GM21447 (cell line): Measurements from ENCODE around the gene UPF1.

ENCODE experiments used
- ATAC-seq: cut with Tn5 transposase; IDR thresholded peaks from one replicate; pipeline ENCODE4 v1.9.1; 2021; ENCODE audit not compliant: unreplicated experiment

Gene UPF1

DNA sequence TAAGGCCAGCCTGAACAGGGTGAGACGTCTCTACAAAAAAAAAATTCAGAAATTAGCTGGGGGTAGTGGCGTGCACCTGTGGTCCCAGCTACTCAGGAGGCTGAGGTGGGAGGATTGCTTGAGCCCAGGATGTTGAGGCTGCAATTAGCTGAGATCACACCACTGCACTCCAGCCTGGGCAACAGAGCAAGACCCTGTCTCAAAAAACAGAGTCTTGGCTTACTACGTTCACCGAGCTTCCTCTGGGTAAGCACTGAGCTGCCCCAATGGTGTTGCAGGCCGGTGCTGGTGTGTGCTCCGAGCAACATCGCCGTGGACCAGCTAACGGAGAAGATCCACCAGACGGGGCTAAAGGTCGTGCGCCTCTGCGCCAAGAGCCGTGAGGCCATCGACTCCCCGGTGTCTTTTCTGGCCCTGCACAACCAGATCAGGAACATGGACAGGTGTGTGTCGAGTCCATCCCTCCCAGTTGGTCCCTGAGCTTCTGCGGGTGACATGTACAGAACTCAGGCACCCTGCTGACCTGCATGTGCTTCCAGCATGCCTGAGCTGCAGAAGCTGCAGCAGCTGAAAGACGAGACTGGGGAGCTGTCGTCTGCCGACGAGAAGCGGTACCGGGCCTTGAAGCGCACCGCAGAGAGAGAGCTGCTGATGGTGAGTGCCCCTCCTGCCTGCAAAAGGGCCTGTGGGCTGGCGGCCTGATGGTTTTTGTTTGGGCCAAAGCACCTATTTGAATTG is 24.1 kb downstream of the UPF1 start:
- no peak for ATAC-seq

DNA sequence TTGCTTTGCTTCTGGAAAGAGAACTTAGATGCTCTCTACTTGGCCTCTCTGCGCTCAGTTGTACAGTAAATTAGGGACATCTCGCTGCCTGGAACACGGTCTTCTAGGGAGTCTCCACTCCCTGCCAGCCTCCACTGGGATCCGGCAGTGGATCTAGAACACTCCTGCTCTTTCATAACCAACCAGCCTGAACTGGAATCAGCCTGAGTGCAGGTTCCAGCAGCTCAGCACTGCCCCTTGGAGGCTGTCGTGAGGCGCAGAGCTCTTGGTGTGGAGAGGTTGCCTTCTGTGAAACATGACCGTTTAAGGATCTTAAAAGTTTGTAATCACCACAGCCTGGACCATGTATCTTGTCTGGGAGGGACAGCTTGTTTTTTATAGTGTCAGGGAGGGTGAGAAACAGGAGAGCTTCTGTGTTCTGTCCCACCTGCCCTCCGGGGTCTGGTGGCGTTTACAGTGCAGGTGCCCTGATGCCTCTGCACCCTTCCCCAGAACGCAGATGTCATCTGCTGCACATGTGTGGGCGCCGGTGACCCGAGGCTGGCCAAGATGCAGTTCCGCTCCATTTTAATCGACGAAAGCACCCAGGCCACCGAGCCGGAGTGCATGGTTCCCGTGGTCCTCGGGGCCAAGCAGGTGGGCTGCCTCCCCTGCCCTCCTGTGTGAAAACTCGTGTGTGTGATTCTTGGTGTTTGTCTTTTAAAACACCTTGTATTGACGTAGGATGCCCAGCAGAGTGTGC is 24.8 kb downstream of the UPF1 start:
- ATAC-seq: no peak

DNA sequence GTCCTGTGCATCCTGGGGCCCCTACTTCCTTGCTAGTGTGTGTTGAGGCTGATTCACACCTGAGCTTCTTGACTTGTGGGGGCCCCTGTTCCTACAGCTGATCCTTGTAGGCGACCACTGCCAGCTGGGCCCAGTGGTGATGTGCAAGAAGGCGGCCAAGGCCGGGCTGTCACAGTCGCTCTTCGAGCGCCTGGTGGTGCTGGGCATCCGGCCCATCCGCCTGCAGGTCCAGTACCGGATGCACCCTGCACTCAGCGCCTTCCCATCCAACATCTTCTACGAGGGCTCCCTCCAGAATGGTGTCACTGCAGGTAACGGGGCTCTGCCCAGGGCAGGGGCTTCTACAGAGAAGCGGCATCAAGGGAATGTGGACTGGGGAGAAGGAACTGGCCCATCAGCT is 25.5 kb downstream of the UPF1 start:
- ATAC-seq: no peak

DNA sequence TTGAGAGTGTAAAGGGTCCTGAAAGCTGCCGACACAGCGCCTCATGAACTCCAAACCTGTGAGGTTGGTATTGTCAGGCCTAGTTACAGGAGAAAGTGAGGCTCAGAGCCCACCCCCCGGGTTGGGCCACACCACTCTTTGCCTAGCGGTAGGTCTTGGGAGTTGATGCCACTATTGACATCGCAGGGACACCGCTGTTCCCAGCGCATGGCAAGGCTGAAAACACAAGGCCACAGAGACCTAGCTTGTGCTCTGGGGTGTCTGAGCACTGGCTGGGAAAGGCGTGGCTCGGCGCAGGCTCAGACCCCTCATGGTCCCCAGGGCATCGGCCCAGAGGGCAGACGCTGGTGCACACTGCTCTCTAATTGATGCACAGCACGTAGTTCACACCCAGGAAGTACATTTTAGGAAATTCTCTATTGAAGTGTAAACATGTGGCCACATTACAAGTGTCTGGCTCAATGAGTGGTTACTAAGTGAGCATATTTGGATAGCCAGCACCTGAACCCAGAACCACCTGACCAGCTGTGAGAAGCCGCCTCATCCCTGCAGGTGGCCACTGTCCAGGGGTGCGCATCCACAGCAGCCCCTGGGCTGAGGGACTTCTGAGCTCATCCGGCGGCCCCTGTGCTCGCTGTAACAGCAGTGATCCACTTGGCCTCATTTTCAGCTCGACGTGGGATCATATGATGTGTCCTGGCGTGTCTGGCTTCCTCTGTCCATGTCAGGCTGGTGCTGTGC is 27.3 kb downstream of the UPF1 start:
- ATAC-seq: no peak

DNA sequence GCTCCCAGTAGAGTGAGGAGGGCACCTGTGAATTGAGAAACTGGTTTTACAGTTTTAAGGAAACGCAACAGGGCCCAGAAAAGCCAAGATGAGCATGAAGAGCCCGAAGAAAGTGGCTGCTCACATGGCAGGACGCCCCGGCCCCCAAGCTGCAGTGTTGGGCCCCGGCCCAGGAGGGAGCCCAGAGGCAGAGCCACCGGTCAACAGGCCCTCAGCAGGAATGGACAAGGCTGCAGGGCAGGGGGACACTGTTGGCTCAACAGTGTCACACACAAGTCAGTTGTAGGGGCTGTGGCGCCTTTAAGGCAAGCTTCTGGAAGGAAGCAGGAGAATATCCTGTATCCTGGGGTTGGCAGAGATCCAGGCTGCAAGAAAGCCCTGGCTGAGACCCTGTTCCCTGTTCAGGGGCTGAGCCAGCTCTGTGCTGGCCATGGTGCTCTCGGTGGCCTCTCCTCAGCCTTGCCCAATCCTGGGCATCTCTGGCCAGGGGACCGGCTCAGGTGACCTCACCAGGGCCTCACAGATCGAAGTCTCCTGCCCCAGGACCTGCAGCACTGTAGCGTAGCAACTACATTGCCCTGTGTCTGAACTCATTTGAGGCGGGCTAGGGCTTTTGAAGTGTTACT is 28.0 kb downstream of the UPF1 start:
- ATAC-seq: no peak

DNA sequence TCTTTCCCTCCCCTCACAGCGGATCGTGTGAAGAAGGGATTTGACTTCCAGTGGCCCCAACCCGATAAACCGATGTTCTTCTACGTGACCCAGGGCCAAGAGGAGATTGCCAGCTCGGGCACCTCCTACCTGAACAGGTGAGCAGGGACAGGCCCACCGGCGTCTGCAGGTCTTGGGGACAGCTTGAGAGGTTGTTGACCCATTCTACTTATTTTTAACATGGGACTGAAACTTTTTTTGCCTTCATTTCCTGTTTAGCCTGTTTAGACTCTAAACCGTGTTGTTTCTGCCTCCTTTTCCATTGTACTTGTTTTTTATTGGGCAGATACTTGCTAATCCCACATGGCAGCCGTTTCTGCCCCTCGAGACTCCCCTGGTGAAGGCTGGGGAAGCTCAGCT is 28.5 kb downstream of the UPF1 start:
- no peak for ATAC-seq

DNA sequence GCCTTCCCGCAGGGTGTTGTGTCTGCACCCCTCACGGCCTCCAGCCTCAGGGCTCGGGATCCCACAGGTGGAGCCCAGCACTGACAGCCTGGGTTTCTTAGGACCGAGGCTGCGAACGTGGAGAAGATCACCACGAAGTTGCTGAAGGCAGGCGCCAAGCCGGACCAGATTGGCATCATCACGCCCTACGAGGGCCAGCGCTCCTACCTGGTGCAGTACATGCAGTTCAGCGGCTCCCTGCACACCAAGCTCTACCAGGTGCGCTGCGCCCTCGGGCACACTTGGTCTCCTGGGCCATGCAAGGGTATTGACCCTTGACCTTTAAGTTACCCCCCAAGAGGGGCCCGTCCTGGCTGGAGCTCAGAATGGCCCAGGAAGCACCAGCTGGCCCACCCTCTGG is 29.0 kb downstream of the UPF1 start:
- no peak for ATAC-seq

DNA sequence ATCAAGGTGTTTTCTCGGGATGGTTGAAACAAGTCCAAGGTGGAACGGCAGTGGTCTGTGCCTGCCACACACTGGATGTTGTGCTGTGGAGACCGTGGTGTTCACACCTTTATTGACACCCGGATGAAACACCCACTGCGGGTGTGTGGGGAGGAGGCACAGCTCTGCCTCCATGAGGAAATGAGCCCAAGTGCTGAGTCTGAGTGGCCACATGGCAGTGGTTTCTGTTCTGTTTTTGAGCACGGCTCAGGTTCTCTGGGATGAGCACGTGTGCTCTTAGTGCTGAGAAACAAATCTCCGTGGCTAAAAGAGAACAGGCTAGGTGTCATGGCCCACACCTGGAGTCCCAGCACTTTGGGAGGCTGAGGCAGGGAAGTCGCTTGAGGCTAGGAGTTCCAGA is 29.5 kb downstream of the UPF1 start:
- ATAC-seq: no peak

DNA sequence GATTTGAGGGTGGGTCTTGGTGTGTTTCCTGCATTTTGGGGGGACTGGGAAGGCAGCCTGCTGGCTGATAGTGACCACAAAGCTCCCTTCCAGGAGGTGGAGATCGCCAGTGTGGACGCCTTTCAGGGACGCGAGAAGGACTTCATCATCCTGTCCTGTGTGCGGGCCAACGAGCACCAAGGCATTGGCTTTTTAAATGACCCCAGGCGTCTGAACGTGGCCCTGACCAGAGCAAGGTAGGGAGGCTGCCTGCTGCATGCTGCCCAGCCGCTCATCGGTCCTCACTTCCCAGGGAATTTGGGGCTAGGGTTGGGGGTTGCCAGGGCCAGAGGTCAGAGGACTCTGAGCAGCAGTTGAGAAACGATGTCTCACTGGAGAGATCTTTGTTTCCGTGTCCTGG is 30.2 kb downstream of the UPF1 start:
- no peak for ATAC-seq

DNA sequence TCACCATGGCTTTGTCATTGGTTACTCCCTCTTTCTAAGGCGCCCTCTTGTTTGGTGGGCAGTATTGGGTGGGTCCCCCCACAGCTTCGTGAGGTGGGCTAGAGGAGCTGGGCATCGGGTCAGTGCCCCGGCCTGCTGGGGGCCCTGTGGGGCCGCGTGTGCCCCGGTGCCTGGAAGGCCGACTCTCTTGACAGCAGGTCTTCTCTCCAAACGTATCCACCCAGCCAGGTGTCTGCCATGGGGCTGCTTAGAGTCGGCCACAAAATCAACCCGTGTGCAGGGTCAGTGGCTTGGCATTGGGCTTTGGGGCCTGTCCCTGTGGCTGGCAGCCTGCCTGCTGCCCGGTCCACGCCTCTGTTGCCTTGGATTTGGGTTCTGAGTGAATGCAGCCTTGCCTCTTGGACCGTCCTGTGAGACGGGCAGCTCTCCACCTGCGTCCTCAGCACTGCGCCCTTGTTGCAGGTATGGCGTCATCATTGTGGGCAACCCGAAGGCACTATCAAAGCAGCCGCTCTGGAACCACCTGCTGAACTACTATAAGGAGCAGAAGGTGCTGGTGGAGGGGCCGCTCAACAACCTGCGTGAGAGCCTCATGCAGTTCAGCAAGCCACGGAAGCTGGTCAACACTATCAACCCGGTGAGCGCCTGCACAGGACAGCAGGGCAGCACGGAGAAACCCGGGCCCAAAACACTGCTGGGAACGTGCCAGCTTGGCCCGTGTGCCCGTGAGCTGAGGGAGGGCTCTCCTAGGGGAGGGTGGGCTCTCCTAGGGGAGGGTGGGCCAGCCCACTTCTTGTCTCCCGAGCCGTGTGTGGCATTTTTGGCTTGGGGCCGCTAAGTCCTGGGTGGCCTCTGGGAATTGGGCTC is 31.4 kb downstream of the UPF1 start:
- no peak for ATAC-seq

DNA sequence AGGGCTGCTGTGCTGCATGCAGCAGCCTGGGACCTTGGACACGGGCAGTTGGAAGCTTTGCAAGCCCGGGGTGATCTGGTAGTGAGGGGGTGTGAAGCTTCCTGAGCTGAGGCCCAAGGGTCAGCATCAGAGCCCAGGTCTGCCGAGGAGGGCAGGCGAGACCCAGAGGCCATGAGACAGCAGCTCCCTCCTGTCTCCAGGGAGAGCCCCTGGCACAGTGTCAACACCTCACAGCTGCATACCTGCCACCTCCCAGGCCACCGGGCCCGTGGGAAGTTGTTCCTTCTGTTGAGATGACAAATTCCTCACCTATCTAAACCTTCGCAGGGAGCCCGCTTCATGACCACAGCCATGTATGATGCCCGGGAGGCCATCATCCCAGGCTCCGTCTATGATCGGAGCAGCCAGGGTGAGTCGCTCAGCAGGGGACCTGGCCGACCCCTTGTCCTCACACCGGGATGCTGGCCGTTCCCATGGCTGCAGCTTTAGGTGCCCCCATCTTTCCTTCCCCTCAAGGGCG is 32.1 kb downstream of the UPF1 start:
- ATAC-seq: no peak

DNA sequence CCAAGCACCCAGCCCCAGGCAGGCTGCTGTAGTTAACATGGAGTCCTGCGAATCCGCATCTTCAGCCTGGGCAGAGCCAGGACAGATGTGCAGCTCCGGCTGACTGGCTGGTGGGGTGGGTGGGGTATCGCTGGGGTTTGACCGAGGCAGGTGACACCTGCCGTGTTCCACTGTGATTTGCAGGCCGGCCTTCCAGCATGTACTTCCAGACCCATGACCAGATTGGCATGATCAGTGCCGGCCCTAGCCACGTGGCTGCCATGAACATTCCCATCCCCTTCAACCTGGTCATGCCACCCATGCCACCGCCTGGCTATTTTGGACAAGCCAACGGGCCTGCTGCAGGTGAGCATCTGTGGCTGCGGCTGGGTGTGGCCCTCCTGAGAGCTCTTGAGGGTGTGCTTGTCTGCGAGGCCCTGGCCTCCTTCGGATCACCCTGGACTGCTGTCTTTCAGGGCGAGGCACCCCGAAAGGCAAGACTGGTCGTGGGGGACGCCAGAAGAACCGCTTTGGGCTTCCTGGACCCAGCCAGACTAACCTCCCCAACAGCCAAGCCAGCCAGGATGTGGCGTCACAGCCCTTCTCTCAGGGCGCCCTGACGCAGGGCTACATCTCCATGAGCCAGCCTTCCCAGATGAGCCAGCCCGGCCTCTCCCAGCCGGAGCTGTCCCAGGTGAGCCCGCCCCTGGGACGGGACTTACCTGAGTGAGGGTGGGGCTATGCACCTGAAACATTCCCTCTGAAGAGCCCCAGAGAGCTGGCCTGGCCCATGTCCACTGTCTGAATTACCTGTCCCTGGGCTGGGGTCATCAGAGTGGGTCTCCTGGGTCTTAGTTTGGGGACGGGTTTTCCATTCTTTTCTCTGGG is 33.6 kb downstream of the UPF1 start:
- no peak for ATAC-seq

DNA sequence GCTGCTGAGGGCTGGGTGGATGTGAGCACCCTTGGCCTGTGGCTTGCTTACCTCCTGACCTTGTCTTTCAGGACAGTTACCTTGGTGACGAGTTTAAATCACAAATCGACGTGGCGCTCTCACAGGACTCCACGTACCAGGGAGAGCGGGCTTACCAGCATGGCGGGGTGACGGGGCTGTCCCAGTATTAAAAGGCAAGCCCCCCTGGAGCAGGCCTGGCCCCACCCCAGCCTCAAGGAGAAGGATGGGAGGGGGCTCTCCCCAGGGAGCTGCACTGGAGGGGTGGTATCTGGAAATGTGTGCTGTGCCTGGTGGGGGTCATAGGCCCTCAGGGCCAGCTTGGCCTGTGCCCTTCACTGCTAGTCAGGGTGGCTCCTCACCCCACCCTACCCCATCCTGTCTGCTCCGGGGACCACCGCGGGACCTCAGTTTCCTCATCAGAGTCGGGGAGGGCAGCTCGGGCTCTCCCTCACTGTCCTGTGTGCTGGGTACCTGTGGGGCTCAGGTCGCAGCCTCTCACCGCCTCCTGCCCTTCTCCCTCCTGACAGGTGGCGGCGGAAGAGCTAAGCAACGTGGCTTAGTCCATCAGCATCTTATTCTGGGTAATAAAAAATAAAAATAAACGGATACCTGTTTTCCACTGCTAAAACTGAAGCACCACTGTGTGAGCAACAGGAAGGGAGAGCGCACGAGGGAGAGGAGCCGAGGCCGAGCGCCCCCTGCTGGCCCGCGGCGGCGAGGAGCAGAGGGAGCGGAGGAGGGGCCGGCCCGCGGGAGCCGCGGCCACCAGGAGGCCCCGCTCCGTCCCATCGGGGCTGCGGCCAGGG is 34.4 kb downstream of the UPF1 start:
- no peak for ATAC-seq

DNA sequence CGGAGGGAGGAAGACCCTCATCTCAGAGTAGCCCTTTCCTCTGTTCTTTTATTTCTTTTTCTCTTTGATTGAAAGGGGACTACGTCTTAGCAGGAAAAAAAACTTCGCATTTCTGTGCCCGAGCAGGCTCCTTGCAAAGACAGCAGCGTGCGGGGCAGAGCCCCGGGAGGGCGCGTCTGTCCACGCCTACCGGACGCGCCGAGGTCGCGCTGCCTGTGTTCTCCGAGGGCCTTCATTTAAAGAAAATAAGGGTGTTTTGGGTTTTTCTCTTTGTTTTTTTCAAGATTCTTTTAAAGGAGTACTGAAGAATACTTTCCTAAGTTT is 35.0 kb downstream of the UPF1 start:
- no peak for ATAC-seq

DNA sequence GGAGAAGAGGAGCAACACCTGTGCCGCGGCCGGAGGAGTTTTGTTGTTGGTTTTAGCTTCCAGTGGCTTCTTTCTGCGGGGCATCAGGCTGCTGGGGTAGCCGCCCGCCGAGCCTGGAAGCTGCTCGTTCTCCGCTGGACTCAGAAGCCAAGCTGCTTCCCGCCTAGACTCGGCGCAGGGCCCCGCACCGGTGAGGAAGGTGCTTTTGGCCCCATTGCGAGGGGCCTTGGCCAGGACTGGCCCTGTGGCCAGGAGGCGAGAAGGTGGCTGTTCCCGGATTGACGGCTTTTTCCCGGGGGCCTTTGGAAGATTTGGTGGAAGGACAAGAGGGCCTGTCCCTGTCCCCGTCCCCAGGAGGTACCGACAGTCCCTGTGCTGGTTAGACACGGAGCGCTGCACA is 35.4 kb downstream of the UPF1 start:
- ATAC-seq: no peak

DNA sequence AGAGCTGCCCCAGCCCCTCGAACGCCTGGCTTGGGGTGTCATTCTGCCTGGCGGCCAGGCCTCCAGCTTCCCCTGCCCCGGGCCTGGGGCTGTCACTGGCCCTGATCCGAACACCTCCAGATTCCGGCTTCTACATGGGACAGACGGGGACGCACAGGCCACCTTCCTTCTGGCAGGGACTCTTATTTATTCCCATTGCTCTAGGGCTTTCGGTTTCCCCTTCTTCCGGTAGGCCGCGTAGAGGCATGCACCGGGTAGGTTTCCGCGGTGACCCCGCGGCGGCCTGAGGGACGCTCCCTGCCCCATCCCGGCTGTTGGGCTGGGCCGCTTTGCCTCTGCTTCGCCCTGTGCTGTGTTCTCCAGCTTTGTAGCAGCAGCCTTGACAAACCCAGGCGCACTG is 36.0 kb downstream of the UPF1 start:
- no peak for ATAC-seq

DNA sequence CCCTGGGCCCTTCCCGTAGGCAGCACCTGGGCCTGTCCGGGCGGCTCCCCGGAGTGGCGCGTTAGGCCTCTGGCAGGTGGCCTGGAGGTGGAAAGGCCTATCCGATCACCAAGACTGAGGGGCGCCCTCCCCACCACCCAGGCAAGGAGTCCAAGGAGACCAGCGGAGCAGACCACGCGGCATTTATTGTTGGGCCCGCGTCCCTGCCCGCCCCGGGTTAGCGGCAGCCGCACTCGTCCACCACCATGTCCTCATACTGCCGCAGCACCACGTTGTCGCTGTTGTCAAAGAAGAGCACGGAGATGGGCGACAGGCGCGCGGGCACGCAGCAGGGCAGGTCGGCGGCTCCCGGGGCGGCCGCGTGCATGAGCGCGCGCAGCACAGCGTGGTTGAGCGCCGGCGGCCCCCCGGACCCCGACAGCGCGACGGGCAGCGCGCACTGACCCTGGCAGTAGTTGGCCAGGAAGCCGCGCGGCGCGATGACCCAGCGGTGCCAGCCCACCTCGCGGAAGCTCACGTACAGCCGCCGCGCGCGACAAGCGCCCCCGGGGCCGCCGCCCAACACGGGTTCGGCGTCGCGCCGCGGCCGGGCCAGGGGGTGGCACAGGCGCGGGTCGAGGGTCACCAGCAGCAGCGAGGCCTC is 36.7 kb downstream of the UPF1 start:
- ATAC-seq: no peak

DNA sequence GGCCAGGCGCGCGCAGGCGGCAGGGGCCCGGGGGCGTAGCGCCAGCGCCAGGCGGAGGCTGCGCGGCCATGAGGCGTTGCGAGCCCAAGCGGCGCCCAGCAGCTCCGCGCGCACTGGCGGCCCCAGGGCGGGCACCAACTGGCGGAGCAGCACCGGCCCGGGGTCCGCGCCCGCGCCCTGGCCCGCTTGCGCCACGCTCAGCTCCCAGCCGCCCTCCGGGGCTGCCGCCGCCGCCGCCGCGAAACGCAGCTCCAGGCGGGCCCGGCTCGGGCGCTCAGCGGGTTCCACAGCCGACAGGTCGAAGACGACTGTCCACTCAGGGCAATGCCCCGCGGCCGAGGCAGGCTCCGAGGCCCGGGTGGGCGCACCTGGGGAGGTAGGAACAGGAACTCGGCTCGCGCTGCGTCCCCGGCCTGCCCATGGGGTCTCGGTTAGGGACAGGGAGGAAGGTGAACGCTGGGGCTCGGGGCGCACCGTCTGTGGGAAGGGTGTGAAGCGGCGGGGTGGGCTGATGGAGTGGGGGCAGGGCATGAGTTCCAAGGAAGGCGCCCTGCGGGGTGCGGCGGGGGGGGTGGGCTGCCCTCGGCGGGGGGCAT is 37.4 kb downstream of the UPF1 start:
- no peak for ATAC-seq
